SIG-M5 treated with dmso at 0.1 percent for 504 hours (cell line): ENCODE measurements around the gene BDH2.

Experiments used
- DNase-seq: peaks from one replicate; lab custom pipeline; 2025; ENCODE audit not compliant: unreplicated experiment; lab: John Stamatoyannopoulos, UW

BDH2 gene

GRCh38 chr4:103099691-103100392, at the start of gene BDH2:
TSS of gene BDH2 (minus strand) at chr4:103099834. CDS start at chr4:103096254, 3,580 bp downstream.
- peak; percentile 96 for DNase-seq

GRCh38 chr4:103144926-103145325, 45.3 kb upstream of the BDH2 start:
- DNase-seq, result peak; percentile 10

DNA sequence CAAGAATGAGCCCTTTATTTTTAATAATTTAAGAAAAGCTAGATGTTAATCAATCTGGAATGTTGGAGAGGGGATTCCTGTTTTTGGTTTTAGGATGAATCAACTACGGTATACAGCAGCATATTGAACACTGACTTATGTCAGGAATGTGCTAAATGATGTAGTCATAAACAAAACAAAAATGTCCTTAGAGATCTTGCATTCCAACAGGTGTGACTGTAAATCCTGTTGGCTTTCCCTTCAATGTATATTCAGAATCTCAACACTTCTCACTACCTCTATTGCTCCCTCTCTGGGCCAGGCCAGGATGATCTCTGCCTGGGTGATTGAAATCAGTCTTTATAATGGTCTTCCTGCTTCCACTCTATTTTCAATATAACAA, 37.8 kb upstream of the BDH2 start:
- no peak for DNase-seq

DNA sequence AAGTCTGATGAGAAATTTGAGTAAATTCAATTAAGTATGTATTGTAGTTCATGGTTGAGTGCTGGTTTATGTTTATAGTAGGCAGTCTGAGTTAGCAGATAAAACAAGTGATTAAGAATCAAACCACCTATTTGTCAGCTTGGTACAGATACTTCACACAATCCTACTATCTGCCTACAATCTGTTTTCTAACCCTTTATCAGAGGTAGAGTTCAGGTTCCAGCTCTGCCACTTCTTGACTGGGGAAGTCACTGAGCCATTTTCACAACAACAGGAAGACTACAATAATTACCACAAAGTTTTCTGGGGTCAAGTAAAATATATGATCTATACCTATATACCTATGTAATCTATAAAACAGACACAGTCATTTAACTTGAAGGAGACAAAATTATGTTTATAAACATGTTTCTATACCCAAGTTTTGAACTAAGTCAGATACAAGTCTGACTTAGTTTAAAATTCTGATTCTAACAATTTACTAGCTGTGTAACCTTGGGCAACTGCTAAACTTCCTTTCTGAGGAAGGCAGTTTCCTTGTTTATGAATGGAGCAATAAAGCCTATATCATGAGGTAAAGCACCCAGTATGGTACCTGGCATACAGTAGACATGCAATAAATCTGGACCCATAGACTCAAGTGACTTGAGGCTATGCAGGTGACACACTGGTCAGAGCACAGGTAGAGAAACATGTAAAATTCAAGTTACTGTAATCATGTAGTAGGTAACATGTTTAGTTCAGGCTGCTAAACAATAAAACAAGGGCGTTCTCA, 37.2 kb upstream of the BDH2 start:
- DNase-seq, result no peak

- no peak for DNase-seq
These were observed 29.5 kb upstream of the BDH2 start for GRCh38 chr4:103129174-103129573.

- DNase-seq, result no peak
These were observed 26.5 kb upstream of the BDH2 start for GRCh38 chr4:103126126-103126525.

- no peak for DNase-seq
These were observed 23.5 kb upstream of the BDH2 start for GRCh38 chr4:103123114-103123513.

DNA sequence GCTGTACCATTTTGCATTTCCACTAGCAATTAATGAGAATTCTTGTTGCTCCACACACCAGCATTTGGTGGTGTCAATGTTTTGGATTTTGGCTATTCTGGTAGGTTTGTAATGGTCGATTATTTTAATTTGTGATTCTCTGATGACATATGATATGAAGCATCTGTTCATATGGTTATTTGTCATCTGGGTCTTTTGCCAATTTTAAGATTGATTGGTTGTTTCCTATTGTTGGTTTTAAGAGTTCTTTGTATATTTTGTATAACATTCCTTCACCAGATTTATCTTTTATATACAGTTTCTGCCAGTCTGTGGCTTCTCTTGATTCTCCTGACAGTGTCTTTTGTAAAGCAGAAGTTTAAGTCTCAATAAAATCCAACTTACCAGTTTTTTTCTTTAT, 18.5 kb upstream of the BDH2 start:
- DNase-seq, result no peak

GRCh38 chr4:103111598-103111997, 12.0 kb upstream of the BDH2 start:
- no peak for DNase-seq

DNA sequence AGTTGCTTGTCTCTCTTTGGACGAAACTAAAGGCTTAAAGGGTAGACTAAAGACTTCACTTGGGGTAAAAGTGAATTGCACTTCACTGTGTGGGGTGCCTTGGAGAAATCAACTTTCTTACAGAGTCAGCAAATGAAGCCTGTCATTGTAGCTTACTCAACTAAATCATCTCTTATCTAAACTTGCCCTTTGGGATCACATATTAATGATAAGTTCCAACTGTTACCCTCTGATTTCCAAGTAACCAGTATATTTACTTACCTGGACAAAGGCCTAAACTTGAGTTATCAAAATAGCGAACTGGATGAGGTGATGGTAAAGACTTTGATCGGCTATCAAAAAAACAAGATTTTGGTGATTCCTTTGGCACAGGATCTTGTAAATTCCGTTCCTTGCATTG, 8.9 kb upstream of the BDH2 start:
- DNase-seq, result no peak

GRCh38 chr4:103105558-103106356, 6.1 kb upstream of the BDH2 start:
- no peak for DNase-seq

- DNase-seq, result no peak
These were observed 5.3 kb upstream of the BDH2 start for GRCh38 chr4:103104886-103105285.

- DNase-seq, result no peak
These were observed 1.1 kb upstream of the BDH2 start for GRCh38 chr4:103100691-103101090.

DNA sequence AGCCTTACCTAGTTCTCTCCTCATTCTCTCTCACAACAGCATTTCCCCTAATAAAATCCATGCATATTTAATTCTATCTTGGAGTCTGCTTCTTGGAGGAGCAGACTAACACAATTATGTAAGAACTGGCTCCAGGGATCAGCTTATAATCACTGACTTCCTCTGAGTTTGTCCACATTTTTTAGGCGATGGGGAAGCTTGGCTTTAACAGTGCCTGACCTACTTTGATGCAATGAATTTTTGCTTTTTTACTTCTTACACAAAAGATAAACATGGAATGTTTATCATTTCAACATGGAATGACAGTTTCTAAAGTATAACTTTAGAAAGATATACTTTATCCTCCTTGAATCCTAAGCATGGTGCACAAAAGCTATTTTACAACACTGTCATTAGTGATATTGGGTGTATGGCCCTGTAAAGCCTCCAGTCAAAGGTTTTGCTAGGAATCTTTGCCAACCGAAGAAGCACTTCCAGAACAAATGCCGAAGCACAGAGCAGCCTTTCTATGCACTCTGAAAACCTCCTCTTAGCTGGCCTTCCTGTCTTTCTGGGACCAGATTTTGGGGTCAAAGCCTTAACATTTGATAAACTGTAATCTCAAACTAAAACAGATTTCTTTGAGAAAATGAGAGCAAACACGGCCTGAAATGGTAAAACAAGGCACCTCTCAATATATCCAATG, 736 bp downstream of the BDH2 start:
- no peak for DNase-seq

- DNase-seq, result no peak
These were observed 1.3 kb downstream of the BDH2 start for GRCh38 chr4:103098341-103098740.

- no peak for DNase-seq
These were observed 2.5 kb downstream of the BDH2 start for GRCh38 chr4:103097112-103097511.

DNA sequence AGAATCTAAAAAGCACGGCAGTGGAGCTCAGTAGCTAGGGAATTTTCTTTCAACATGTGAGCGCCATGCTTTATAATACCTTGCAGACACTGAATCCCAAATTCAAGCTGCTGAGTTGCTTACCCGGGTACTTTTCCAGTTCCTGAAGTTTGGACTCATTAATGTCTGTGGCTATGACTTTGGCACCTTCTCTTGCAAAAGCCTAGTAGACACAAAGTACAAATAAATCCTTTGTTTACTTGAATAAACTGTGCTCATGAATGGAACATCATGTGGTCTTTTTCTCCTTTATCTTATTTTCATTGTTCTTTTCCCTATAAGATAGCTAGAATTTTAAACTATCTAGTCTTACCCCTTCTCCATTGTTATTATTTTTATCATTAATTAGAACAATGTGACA, 4.6 kb downstream of the BDH2 start:
- DNase-seq, result no peak

GRCh38 chr4:103092245-103092644, 7.4 kb downstream of the BDH2 start:
- DNase-seq, result no peak

GRCh38 chr4:103091601-103092223, 7.9 kb downstream of the BDH2 start:
- peak; percentile 59 for DNase-seq

- DNase-seq, result no peak
These were observed 10.2 kb downstream of the BDH2 start for GRCh38 chr4:103089481-103089880.

DNA sequence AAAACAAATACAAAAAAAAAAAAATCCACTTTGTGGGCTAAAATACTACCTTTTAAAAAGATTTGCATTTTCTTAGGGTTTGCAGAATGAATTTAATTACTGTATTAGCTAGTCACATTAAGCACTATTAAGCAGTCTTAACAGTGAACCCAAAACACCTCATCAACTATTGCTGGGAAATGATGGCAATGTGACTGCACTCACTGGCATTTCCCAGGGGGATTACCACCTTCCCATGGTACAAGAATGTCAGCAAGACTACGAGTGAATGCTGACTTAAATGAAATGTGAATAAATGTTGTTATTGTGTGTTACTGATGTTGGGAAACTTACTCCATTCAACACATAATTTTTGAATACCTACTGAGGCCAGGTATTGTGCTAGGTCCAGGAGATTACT, 13.1 kb downstream of the BDH2 start:
- DNase-seq, result no peak
